WERI-Rb-1 (cell line): ENCODE data around the gene WDR72.

Experiments used
- DNase-seq: peaks from one replicate; pipeline ENCODE4 v3.0.0-alpha.2; 2020
- H3K27ac ChIP-seq: fragments of 250-450 bp; sonication (Bioruptor Pico); 2 replicates; pipeline ENCODE4 v1.5.1; 2020; ENCODE audit warnings: mild to moderate bottlenecking, moderate library complexity
- H3K27me3 ChIP-seq: fragments of 250-450 bp; sonication (Bioruptor Pico); 2 replicates; pipeline ENCODE4 v1.5.1; 2021; ENCODE audit warnings: mild to moderate bottlenecking, low read depth, moderate library complexity; ENCODE audit not compliant: insufficient read depth, severe bottlenecking
- H3K36me3 ChIP-seq: fragments of 250-450 bp; sonication (Bioruptor Pico); 2 replicates; pipeline ENCODE4 v1.5.1; 2020; ENCODE audit warnings: mild to moderate bottlenecking, moderate library complexity
- H3K4me3 ChIP-seq: 2 replicates; pipeline ENCODE4 v1.5.1; 2011; ENCODE audit warnings: low read depth, mild to moderate bottlenecking, control low read depth, low read length
- H3K9me3 ChIP-seq: fragments of 250-450 bp; sonication (Bioruptor Pico); 2 replicates; pipeline ENCODE4 v1.5.1; 2021; ENCODE audit warnings: mild to moderate bottlenecking, moderate library complexity; ENCODE audit not compliant: severe bottlenecking
- CTCF ChIP-seq: IDR thresholded peaks from 2 replicates; pipeline ENCODE4 v1.5.1; 2011; ENCODE audit warnings: low read depth, mild to moderate bottlenecking, control low read depth, inconsistent platforms, low read length

The WDR72 gene

GRCh38 chr15:53618461-53618860 is 141.0 kb downstream of the WDR72 start:
- peak; percentile 46 for DNase-seq
- peak overlapping the region; percentile 79 for H3K27ac ChIP-seq
- no peaks in the 10 kb centered on the region for H3K36me3 ChIP-seq
- H3K9me3 ChIP-seq = peaks cover 3% of the 10 kb centered on the region
- no peak overlapping the region for H3K4me3 ChIP-seq
- no peak for TF ChIP-seq CTCF
- no peaks in the 10 kb centered on the region for H3K27me3 ChIP-seq

- no peak overlapping the region for H3K4me3 ChIP-seq
- no peak for DNase-seq
These were observed 148.1 kb downstream of the WDR72 start for GRCh38 chr15:53611145-53611920.

GRCh38 chr15:53591041-53591440 is 168.4 kb downstream of the WDR72 start:
- Histone ChIP-seq H3K36me3 (no peaks in the 10 kb centered on the region), H3K9me3 (no peaks in the 10 kb centered on the region), H3K27me3 (no peaks in the 10 kb centered on the region), H3K27ac (no peak overlapping the region), H3K4me3 (no peak overlapping the region)
- no peak for DNase-seq
- TF ChIP-seq CTCF = no peak

More at GRCh38 chr15:53611145-53611920, 148.1 kb downstream of the WDR72 start:
- H3K9me3 ChIP-seq = no peaks in the 10 kb centered on the region
- H3K36me3 ChIP-seq = no peaks in the 10 kb centered on the region
- H3K27ac ChIP-seq = no peak overlapping the region
- TF ChIP-seq CTCF = no peak
- H3K27me3 ChIP-seq = no peaks in the 10 kb centered on the region

GRCh38 chr15:53590380-53590779 is 169.1 kb downstream of the WDR72 start:
- DNase-seq = no peak
- no peaks in the 10 kb centered on the region for H3K27me3 ChIP-seq
- no peaks in the 10 kb centered on the region for H3K9me3 ChIP-seq
- H3K27ac ChIP-seq = no peak overlapping the region
- no peak for TF ChIP-seq CTCF
- H3K4me3 ChIP-seq = no peak overlapping the region
- no peaks in the 10 kb centered on the region for H3K36me3 ChIP-seq

- no peak for DNase-seq
- no peaks in the 10 kb centered on the region for H3K36me3 ChIP-seq
- no peaks in the 10 kb centered on the region for H3K27me3 ChIP-seq
- H3K27ac ChIP-seq = no peak overlapping the region
- no peaks in the 10 kb centered on the region for H3K9me3 ChIP-seq
- TF ChIP-seq CTCF = no peak
- no peak overlapping the region for H3K4me3 ChIP-seq
These were observed 169.9 kb downstream of the WDR72 start for GRCh38 chr15:53589520-53590057.
